Right atrium auricular region (tissue), 2 donors: ENCODE data around the gene PHYHIPL. TPM values are rescaled to one million over a fixed set of nuclear protein-coding genes. Genes with fewer than 3 reads are reported as not detected.

Source experiments
- DNase-seq: peaks from one replicate; pipeline ENCODE4 v3.0.0-alpha.2; 2019; ENCODE audit warnings: low spot score
- H3K27ac ChIP-seq, 2 donors: fragments of 200-600 bp; sonication (generic); 1 replicate in 1 of 2; 2 replicates in 1 of 2; pipeline ENCODE4 v1.5.1; 2016 to 2019
- H3K27me3 ChIP-seq, 2 donors: fragments of 200-600 bp; sonication (generic); one replicate each; pipeline versions ENCODE4 v1.5.1 to v1.6.0; 2017 to 2019
- H3K36me3 ChIP-seq: fragments of 200-600 bp; sonication (generic); one replicate; pipeline ENCODE4 v1.5.1; 2016
- H3K4me1 ChIP-seq, 2 donors: fragments of 200-600 bp; sonication (generic); one replicate each; pipeline versions ENCODE4 v1.5.1 to v1.6.0; 2017 to 2019
- H3K4me3 ChIP-seq, 2 donors: fragments of 200-600 bp; sonication (generic); 1 replicate in 1 of 2; 2 replicates in 1 of 2; pipeline ENCODE4 v1.5.1; 2017 to 2019; ENCODE audit warnings: mild to moderate bottlenecking in 1 of 2, moderate library complexity in 1 of 2
- H3K9me3 ChIP-seq, 2 donors: fragments of 200-600 bp; sonication (generic); one replicate each; pipeline ENCODE4 v1.5.1; 2019
- CTCF ChIP-seq, 2 donors: fragments of 200-600 bp; sonication (generic); IDR thresholded peaks; one replicate each; pipeline ENCODE4 v1.5.1; 2019; ENCODE audit warnings: antibody characterized with exemption in 2 of 2
- total RNA-seq, 2 donors: library from RNA; depleted of rRNA; stranded (reverse); fragments of >200 nt; gene quantifications; one replicate each; pipeline ENCODE4 v1.1.0, GENCODE V29; 2016

Gene PHYHIPL
- total RNA-seq, 2 donors from 2014 or later = 0.28 TPM; not detected in 1

- Histone ChIP-seq H3K27ac (no peak overlapping the region), H3K36me3 (no peaks in the 10 kb centered on the region), H3K9me3 (no peaks in the 10 kb centered on the region), H3K4me1 (peaks cover 0 to 16% of the 10 kb centered on the region in 2 donors), H3K27me3 (peaks cover 0 to 8% of the 10 kb centered on the region in 2 donors), H3K4me3 (peak overlapping the region; percentile 32 to 46)
- no peak for DNase-seq
- no peak for TF ChIP-seq CTCF (IDR thresholded peaks at IDR 0.05)
Observed at GRCh38 chr10:59177031-59177797, 771 bp downstream of the PHYHIPL start.

- no peaks in the 10 kb centered on the region for H3K9me3 ChIP-seq
- TF ChIP-seq CTCF (IDR thresholded peaks at IDR 0.05) = no peak
- peaks cover 0 to 8% of the 10 kb centered on the region in 2 donors for H3K27me3 ChIP-seq
- H3K4me1 ChIP-seq = peaks cover 0 to 16% of the 10 kb centered on the region in 2 donors
- no peak for DNase-seq
- no peak overlapping the region for H3K4me3 ChIP-seq
- no peak overlapping the region for H3K27ac ChIP-seq
- no peaks in the 10 kb centered on the region for H3K36me3 ChIP-seq
Observed at GRCh38 chr10:59177836-59178235, 1.4 kb downstream of the PHYHIPL start.

GRCh38 chr10:59179068-59179467 lies 2.6 kb downstream of the PHYHIPL start:
- no peaks in the 10 kb centered on the region for H3K9me3 ChIP-seq
- no peak for TF ChIP-seq CTCF (IDR thresholded peaks at IDR 0.05)
- no peak overlapping the region for H3K4me3 ChIP-seq
- no peak for DNase-seq
- no peaks in the 10 kb centered on the region for H3K36me3 ChIP-seq
- peaks cover 0 to 16% of the 10 kb centered on the region in 2 donors for H3K4me1 ChIP-seq
- H3K27me3 ChIP-seq = peaks cover 0 to 8% of the 10 kb centered on the region in 2 donors
- no peak overlapping the region for H3K27ac ChIP-seq

GRCh38 chr10:59180689-59181270 lies 4.3 kb downstream of the PHYHIPL start:
- no peaks in the 10 kb centered on the region for H3K9me3 ChIP-seq
- no peaks in the 10 kb centered on the region for H3K36me3 ChIP-seq
- no peak for TF ChIP-seq CTCF (IDR thresholded peaks at IDR 0.05)
- no peak for DNase-seq
- H3K27me3 ChIP-seq = peaks cover 0 to 8% of the 10 kb centered on the region in 2 donors
- H3K27ac ChIP-seq = no peak overlapping the region
- no peak overlapping the region for H3K4me3 ChIP-seq
- peaks cover 0 to 15% of the 10 kb centered on the region in 2 donors for H3K4me1 ChIP-seq

GRCh38 chr10:59181668-59182067 lies 5.2 kb downstream of the PHYHIPL start:
- H3K36me3 ChIP-seq = no peaks in the 10 kb centered on the region
- H3K27ac ChIP-seq = no peak overlapping the region
- peak in 1 of 2 donors; percentile 68 for TF ChIP-seq CTCF (IDR thresholded peaks at IDR 0.05)
- H3K9me3 ChIP-seq = no peaks in the 10 kb centered on the region
- H3K4me1 ChIP-seq = peaks cover 0 to 8% of the 10 kb centered on the region in 2 donors
- H3K27me3 ChIP-seq = peaks cover 0 to 6% of the 10 kb centered on the region in 2 donors
- H3K4me3 ChIP-seq = no peak overlapping the region
- no peak for DNase-seq
